ENCODE data around the gene F8. TPM values are rescaled to one million over a fixed set of nuclear protein-coding genes. Genes with fewer than 3 reads are reported as not detected.

Gene F8
- total RNA-seq, 6 donors from 2014 or later, result 4.3 to 47.1 (median 21.7) TPM

DNA sequence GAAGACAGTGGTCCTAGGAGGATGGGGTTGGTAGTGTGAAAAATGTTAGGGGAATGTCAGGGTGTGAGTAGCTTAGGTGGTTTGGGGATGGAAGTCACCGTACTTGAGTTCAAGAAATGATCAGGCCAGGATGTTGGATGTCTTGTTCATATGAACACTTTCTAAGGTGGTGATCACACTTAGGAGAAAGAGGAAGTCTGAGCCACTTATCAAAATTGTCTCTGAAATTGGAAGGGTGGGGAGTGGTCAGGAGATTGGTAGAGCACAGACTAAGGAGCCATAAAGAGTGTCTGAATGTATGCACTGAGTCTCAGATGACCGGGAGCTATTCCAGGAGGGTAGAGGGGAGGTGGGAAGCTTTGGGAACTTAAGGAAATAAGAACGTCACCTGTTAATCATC, 31.1 kb upstream of the F8 start:
- peaks cover 0 to 14% (median 0%) of the 10 kb centered on the region in 4 donors for H3K36me3 ChIP-seq
- TF ChIP-seq, protein P1, sequence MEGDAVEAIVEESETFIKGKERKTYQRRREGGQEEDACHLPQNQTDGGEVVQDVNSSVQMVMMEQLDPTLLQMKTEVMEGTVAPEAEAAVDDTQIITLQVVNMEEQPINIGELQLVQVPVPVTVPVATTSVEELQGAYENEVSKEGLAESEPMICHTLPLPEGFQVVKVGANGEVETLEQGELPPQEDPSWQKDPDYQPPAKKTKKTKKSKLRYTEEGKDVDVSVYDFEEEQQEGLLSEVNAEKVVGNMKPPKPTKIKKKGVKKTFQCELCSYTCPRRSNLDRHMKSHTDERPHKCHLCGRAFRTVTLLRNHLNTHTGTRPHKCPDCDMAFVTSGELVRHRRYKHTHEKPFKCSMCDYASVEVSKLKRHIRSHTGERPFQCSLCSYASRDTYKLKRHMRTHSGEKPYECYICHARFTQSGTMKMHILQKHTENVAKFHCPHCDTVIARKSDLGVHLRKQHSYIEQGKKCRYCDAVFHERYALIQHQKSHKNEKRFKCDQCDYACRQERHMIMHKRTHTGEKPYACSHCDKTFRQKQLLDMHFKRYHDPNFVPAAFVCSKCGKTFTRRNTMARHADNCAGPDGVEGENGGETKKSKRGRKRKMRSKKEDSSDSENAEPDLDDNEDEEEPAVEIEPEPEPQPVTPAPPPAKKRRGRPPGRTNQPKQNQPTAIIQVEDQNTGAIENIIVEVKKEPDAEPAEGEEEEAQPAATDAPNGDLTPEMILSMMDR (IDR thresholded peaks at IDR 0.05), result no peak
- TF ChIP-seq POLR2A (IDR thresholded peaks at IDR 0.05), result no peak
- TF ChIP-seq EP300 (IDR thresholded peaks at IDR 0.05), result no peak
- TF ChIP-seq POLR2AphosphoS5 (IDR thresholded peaks at IDR 0.05), result no peak
- DNase-seq (no peak), ATAC-seq (ENCODE audit: low FRiP score in 2 of 2) (no peak)
- no peaks in the 10 kb centered on the region for H3K9me3 ChIP-seq
- 83 to 95% methylated on average over 3 of the region's 3 CpGs for WGBS, 2 donors
- H3K27me3 ChIP-seq, result no peaks in the 10 kb centered on the region
- no peak overlapping the region for H3K4me3 ChIP-seq
- no peak overlapping the region for H3K27ac ChIP-seq
- H3K4me1 ChIP-seq, result peaks cover 0 to 7% (median 3%) of the 10 kb centered on the region in 4 donors

DNA sequence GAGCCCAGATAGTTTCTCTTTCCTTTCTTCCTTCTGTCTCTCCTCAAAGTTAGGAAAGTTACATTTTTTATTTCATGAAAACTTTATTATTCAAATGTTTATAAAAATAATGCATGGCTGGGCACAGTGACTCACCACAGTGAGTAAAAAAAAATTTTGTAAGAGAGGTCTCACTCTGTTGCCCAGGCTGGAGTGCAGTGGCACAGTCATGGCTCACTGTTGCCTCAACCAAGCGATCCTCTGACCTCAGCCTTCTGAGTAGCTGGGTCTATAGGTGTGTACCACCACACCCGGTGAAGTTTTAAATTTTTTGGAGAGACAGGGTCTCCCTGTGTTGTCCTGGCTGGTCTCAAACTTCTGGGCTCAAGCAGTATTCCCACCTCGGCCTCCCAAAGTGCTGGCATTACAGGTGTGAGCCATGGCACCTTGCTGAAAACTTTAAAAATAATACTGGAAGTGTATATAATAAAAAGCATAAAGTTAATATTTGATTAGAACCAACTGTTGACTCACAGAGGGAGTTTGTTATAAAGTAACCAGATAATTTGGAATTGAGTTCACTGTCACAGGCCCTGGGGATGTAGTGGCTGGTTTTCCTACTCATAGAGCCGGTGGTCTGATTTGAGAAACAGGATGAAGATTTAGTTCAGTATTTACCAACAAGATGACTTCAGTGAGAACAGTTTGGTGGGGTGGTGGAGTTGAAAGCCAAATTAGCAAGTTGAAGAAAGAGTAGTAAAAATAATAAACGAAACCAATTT, 30.4 kb upstream of the F8 start:
- DNase-seq, result no peak
- no peak overlapping the region for H3K4me3 ChIP-seq
- peaks cover 0 to 7% (median 3%) of the 10 kb centered on the region in 4 donors for H3K4me1 ChIP-seq
- no peak for ATAC-seq (ENCODE audit: low FRiP score in 2 of 2)
- 64 to 84% methylated on average over 5 of the region's 5 CpGs for WGBS, 2 donors
- peaks cover 0 to 15% (median 0%) of the 10 kb centered on the region in 4 donors for H3K36me3 ChIP-seq
- no peak overlapping the region for H3K27ac ChIP-seq
- H3K27me3 ChIP-seq, result no peaks in the 10 kb centered on the region
- TF ChIP-seq EP300 (IDR thresholded peaks at IDR 0.05), result no peak
- TF ChIP-seq, protein P1 (IDR thresholded peaks at IDR 0.05), result no peak
- TF ChIP-seq POLR2A (IDR thresholded peaks at IDR 0.05), result no peak
- TF ChIP-seq POLR2AphosphoS5 (IDR thresholded peaks at IDR 0.05), result no peak
- H3K9me3 ChIP-seq, result no peaks in the 10 kb centered on the region

DNA sequence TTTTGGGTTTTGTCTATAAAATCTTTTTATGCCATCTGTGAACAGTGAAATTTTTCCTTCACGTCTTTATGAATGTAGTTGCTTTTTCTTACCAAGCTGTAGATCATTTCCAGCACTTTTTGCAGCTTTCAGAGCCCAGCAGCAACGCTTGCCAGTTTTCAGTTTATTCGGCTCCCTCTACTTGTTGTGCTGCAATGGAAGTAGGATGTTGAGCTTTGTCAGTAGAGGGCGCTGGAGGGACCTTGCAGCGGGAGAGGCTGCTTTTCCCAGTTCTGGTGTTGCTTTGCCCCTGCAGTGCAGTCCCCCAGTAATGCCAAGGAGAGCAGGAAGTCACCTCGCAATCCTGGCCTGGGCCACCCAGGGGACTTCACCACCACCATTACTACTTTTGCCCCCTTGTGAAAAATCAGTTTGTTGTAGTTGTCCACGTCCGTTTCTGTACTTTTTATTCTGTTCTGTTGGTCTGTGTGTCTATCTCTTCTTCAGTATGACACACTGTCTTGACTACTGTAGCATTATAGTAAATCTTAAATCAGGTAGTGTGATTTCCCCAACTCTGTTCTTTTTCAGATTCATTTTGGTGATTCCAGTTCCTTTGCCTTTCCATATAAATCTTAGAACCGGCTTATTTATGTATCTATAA, 26.6 kb upstream of the F8 start:
- H3K27me3 ChIP-seq, result no peaks in the 10 kb centered on the region
- ATAC-seq (ENCODE audit: low FRiP score in 2 of 2) (peak in 1 of 2 donors; percentile 39), DNase-seq (peak in 1 of 2 donors; percentile 38)
- H3K9me3 ChIP-seq, result no peaks in the 10 kb centered on the region
- H3K36me3 ChIP-seq, result peaks cover 0 to 15% (median 2%) of the 10 kb centered on the region in 4 donors
- TF ChIP-seq POLR2AphosphoS5 (IDR thresholded peaks at IDR 0.05), result no peak
- TF ChIP-seq, protein P1 (IDR thresholded peaks at IDR 0.05), result peak in 3 of 6 experiments; percentile 37 to 40 (median 38)
- H3K4me1 ChIP-seq, result peaks cover 0 to 2% (median 0%) of the 10 kb centered on the region in 4 donors
- no peak overlapping the region for H3K27ac ChIP-seq
- 43 to 58% methylated on average over 7 to 9 of the region's 9 CpGs for WGBS, 2 donors
- H3K4me3 ChIP-seq, result no peak overlapping the region

DNA sequence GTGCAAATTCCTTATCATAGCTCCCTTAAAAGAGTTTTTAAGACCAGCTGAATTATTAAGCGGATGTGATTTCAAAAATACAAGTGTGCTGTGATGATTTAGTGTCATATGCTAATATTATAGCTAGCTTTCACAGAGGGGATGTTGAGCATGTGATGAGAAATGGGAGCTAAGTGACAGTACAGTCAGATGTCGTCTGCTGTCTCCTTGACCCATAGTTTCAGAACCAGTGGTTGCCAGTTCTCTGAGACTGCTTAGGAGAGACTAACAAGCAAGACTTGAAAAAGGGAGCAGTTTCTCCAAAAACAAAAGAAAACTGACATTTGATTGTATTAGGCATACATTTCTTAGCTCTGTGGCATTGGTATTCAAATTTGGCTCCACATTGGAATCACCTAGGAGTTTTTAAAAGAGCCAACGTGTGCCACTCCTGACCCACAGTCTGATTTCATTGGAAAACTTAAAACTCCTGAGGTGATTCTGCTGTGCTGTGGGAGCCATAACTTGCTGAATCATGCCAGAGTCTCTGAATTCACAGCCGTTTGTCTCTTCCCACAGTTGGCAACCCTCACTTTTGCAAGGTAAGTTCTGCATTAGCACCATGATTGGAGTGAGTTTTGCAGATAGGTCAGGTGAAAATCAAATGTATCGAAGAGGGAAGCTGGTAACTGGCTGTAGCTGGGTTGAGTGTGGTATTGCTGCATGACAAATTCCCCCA, 24.4 kb upstream of the F8 start:
- no peak for DNase-seq
- ATAC-seq (ENCODE audit: low FRiP score in 2 of 2), result no peak
- Histone ChIP-seq H3K36me3 (peaks cover 0 to 6% (median 2%) of the 10 kb centered on the region in 4 donors), H3K27ac (no peak overlapping the region), H3K4me1 (peaks cover 0 to 2% (median 0%) of the 10 kb centered on the region in 4 donors), H3K27me3 (no peaks in the 10 kb centered on the region), H3K4me3 (no peak overlapping the region), H3K9me3 (no peaks in the 10 kb centered on the region)
- 63 to 98% methylated on average over 5 of the region's 5 CpGs for WGBS, 2 donors
- TF ChIP-seq POLR2A (IDR thresholded peaks at IDR 0.05) (no peak), EP300 (IDR thresholded peaks at IDR 0.05) (no peak), POLR2AphosphoS5 (IDR thresholded peaks at IDR 0.05) (no peak)
- TF ChIP-seq, protein P1 (IDR thresholded peaks at IDR 0.05), result no peak
